ENCODE results near the gene SCN10A. TPM values are rescaled to one million over a fixed set of nuclear protein-coding genes. Genes with fewer than 3 reads are reported as not detected.

The SCN10A gene
- polyA plus RNA-seq, 1 of the 3 experiments (the other 2 are of a cell fraction), result not detected

- Histone ChIP-seq H4K20me1 (ENCODE audit: insufficient read depth) (no peaks in the 10 kb centered on the region), H3K27ac (ENCODE audit: low read depth in 2 of 2, low read length in 1 of 2) (no peak overlapping the region), H3K9me2 (no peaks in the 10 kb centered on the region), H3F3A (replicated peaks; ENCODE audit: insufficient read depth) (no peaks in the 10 kb centered on the region), H3K4me1 (ENCODE audit: control insufficient read depth in 1 of 2, insufficient read depth in 2 of 2, low read depth in 1 of 2, low read length in 1 of 2) (peaks cover 0 to 5% of the 10 kb centered on the region in 2 experiments; a peak in 1 of 4 replicates), H3K36me3 (replicated peaks in 1 of 2; ENCODE audit: control insufficient read depth in 1 of 2, insufficient read depth in 2 of 2, low read length in 1 of 2) (no peaks in the 10 kb centered on the region), H3K79me2 (ENCODE audit: insufficient read depth) (no peaks in the 10 kb centered on the region), H3K4me2 (no peak overlapping the region), H3K27me3 (ENCODE audit: insufficient read depth) (no peaks in the 10 kb centered on the region; the same call in 1 of the 2 replicates), H3K9me3 (no peaks in the 10 kb centered on the region), H3K4me3 (ENCODE audit: low read depth in 2 of 2, low read length in 1 of 2) (no peak overlapping the region), H2AFZ (ENCODE audit: low read depth) (no peak overlapping the region), H3K9ac (no peak overlapping the region)
- TF ChIP-seq EP300 (IDR thresholded peaks at IDR 0.05; ENCODE audit: borderline replicate concordance in 1 of 2, low read depth in 1 of 2, low read length in 1 of 2), result no peak
- no peak for TF ChIP-seq TEAD4 (IDR thresholded peaks at IDR 0.05; ENCODE audit: borderline replicate concordance, insufficient read depth)
- TF ChIP-seq MXI1 (IDR thresholded peaks at IDR 0.05; ENCODE audit: low read depth, low read length), result no peak
- TF ChIP-seq RFX5 (IDR thresholded peaks at IDR 0.05; ENCODE audit: low read length), result no peak
- no peak for TF ChIP-seq FOSL2 (IDR thresholded peaks at IDR 0.05; ENCODE audit: borderline replicate concordance, low read depth)
- TF ChIP-seq TCF12 (IDR thresholded peaks at IDR 0.05), result no peak
- TF ChIP-seq JUND (IDR thresholded peaks at IDR 0.05), result no peak
- no peak for TF ChIP-seq GABPA (IDR thresholded peaks at IDR 0.05; ENCODE audit: low read depth)
- TF ChIP-seq, protein P1, sequence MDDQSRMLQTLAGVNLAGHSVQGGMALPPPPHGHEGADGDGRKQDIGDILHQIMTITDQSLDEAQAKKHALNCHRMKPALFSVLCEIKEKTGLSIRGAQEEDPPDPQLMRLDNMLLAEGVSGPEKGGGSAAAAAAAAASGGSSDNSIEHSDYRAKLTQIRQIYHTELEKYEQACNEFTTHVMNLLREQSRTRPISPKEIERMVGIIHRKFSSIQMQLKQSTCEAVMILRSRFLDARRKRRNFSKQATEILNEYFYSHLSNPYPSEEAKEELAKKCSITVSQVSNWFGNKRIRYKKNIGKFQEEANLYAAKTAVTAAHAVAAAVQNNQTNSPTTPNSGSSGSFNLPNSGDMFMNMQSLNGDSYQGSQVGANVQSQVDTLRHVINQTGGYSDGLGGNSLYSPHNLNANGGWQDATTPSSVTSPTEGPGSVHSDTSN (IDR thresholded peaks at IDR 0.05), result no peak
- TF ChIP-seq FOXJ3 (CRISPR knock-in tag; IDR thresholded peaks at IDR 0.05), result no peak
- no peak for TF ChIP-seq RXRA (IDR thresholded peaks at IDR 0.05; ENCODE audit: borderline replicate concordance, low read depth)
- TF ChIP-seq RAD21 (IDR thresholded peaks at IDR 0.05; ENCODE audit: low read length), result no peak
- TF ChIP-seq USF2 (IDR thresholded peaks at IDR 0.05; ENCODE audit: borderline replicate concordance, low read depth, low read length), result no peak
- no peak for TF ChIP-seq SIN3A (IDR thresholded peaks at IDR 0.05; ENCODE audit: borderline replicate concordance, low read depth, low read length)
- no peak for TF ChIP-seq EZH2phosphoT487 (IDR thresholded peaks at IDR 0.05; ENCODE audit: borderline replicate concordance, low read depth)
- no peak for TF ChIP-seq ZBTB33 (IDR thresholded peaks at IDR 0.05; ENCODE audit: borderline replicate concordance, low read depth)
- DNase-seq, result no peak
- ChIA-PET POLR2A (no interaction called here), CTCF (interaction anchor here (1.0 to 1.1 kb wide), 3 partner anchors 11 to 366 kb away, joined by 3 read pairs; no protein-coding TSS in a partner anchor)
- WGBS (ENCODE audit: low lambda C conversion rate), result 66% methylated on average over 5 of the region's 5 CpGs
Measured at GRCh38 chr3:38823186-38823585, 7.2 kb upstream of the SCN10A start.

Data from SK-N-SH (cell line).